NCI-H2196 treated with DMSO at 0.1 percent for 48 hours (cell line): ENCODE results near the gene FAM110C.
"Not testable (repeated sequence)": the region's sequence is repeated elsewhere in the genome, so short reads cannot be mapped to it uniquely, and the experiment has no call there.

ENCODE experiments used
- DNase-seq: peaks from one replicate; lab custom pipeline; 2025; ENCODE audit not compliant: unreplicated experiment; lab: John Stamatoyannopoulos, UW

The FAM110C gene

DNA sequence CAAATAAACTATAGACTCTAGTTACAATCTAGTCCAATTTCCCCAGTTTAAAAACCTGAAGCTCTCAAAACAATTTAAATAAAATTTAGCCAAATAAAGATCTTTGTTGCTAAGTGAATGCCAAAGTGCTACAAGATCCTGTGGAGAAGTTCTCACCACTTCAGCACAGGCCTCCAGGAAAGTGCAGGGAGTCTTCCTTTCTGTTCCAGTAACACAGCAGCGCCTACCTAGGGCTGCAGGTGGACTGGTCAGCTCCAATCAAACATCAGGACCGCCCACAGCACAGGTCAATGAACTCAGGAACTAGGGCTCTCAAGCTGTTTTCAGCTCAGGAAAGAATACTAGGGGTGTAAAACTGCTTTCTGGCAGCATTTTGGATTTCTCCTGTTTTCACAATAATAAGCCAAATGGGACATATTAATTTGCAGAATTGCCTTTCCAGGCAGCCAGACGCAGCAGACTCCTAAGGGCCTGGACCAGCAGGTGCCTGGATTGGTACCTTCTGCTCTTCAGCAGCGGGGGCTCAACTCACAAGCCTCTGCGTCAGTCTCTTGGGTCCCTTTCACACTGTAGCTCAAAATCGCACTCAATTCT, 1.5 kb downstream of the FAM110C start:
- no peak for DNase-seq

DNA sequence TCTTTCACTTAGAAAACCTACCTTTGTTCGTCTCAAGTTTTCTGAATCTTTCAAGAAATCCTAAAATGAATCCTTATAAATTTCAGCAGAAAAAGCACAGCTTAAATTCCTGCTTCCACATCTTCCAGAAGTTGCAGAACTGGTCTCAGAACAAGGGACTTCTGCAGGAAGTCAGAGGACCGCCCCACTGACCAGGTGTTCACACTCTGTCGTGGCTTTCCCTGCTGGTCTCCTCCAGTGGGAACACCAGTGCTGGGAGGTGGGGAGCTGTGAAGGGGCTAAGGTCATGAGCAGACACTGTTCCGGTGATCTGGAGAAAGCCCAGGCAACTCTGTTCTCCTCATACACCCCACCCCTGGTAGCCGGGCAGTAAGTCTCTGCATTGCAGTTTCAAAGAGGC, 3.5 kb downstream of the FAM110C start:
- no peak for DNase-seq

DNA sequence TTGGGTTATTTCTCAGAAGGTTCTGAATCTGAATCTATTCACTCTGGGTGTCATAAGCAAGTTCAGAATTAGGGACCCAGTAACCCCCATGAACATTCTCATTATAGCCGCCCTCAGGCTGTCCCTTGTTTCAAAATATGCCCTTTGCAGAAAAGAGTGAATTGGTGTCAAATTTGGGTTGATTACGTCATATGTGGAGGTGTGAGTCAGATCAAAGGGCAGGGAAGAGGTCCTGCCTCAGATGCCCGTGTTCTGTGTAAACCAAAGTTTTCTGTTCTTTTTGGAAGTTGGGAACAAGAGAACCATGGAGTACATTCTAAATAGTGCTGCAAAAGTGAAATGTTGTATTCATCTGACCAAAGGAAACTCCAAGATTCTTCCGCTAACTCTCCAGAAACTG, 5.8 kb downstream of the FAM110C start:
- DNase-seq = no peak

DNA sequence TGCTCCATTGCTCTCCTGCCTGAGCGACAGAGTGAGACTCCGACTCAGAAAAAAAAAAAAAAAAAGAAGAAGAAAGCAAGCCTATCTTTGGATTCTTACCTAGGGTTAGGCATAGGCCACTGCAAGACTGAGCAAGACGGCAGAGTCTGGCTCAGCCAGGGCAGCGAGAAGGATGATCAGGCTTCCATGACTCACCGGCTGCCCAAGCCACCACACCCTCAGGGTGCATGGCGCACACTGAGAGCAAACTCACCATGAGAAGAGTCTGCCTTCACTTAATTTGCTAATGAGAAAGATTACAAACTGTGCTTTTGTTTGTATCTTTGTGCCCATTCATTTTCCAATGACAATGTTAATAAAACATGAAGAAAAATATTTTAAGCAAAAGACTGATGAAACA, 8.2 kb downstream of the FAM110C start:
- DNase-seq = no peak

DNA sequence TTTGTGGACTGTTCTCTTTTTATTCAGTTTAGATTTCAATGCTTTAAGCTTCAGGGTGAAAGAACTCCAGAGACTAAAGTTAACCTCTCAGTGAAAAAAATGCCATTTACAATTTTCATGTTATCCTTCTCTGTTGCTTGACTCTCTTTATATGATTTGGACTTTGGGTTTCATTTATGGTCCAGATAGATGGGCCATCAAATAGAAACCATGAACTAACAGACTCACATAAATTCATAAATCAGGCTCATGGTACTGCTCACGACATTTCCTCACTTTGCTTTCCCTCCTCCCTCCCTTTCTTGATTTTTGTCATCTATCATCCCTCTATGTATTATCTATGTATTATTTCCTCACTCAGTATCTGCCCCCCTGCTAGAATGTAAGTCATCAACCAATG, 10.0 kb downstream of the FAM110C start:
- DNase-seq = no peak

- DNase-seq = no peak
These were observed 10.5 kb downstream of the FAM110C start for GRCh38 chr2:35852-36251.

DNA sequence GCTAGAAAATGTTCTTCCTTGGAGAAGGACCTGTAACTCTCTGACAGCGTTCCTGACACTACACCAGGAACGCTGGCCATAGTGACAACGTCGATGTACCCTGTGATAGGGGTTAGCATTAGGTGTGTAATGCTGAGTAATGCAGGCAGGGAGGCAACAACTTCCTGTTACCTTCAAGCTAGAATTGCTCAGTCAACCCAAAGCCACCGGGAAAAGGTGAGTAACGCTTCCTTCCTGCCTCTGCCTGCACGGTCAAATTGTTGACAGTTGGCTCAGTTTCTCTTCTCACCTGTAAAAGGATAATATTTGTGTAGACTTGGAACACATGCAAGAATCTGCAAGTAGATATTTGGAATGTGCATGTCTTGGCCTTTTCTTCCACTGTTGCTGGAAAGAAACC, 12.7 kb downstream of the FAM110C start:
- DNase-seq = no peak

DNA sequence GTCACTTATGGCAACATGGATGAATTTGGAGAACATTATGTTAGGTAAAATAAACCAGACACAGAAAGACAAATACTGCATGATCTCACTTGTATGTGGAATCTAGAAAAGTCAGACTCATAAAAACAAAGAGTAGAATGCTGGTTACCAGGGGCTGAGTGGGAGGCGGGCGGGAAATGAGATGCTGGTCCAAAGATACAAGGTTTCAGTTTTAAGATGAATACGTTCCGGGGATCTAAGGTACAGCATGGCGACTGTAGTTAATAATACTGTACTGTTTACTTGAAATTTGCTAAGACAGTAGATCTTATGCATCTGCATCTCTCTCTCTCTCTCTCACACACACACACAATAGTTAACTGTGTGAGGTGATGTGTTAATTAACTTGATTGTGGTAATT, 14.2 kb downstream of the FAM110C start:
- DNase-seq = no peak

- DNase-seq = no peak
These were observed 17.1 kb downstream of the FAM110C start for GRCh38 chr2:29253-29652.

- no peak for DNase-seq
These were observed 17.8 kb downstream of the FAM110C start for GRCh38 chr2:28406-28975.

GRCh38 chr2:26891-27290, 19.4 kb downstream of the FAM110C start:
- DNase-seq = no peak

DNA sequence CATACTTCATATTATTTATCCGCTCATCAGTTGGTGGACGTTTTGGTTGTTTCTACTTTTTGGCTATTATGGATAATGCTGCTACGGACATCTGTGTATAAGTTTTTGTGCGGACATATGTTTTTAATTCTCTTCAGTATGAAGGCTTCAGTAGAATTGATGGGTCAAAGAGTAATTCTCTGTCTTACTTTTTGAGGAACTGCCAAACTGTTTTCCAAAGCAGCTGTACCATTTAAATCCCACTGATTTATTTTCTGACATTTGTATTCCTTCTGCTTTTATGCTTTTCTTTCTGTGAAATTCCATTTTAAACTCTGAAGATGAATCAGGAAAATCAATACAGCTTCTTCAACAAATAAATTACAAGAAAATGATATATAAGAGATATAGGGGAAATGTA, 20.8 kb downstream of the FAM110C start:
- no peak for DNase-seq

DNA sequence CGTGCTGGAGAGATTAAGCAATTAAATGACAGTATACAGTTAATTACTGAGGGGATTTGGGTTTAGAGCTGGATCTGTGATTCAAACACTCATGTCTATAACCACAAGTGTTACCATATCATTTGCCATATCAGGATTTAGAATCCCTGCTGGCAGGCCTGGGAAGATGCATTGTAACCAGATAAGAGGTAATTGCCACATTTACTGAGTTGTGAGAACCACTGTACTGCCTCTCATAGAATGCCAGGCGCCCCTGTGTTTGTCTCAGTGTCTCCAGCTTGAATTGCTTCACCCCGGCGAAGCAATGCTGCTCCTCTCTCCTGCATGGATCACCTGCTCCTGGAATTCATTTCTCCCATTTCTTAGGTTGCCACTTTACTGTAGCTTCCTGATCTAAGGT, 21.7 kb downstream of the FAM110C start:
- not testable (repeated sequence) for DNase-seq

GRCh38 chr2:24107-24506, 22.2 kb downstream of the FAM110C start:
- no peak for DNase-seq

- DNase-seq = no peak
These were observed 23.0 kb downstream of the FAM110C start for GRCh38 chr2:23283-23682.

DNA sequence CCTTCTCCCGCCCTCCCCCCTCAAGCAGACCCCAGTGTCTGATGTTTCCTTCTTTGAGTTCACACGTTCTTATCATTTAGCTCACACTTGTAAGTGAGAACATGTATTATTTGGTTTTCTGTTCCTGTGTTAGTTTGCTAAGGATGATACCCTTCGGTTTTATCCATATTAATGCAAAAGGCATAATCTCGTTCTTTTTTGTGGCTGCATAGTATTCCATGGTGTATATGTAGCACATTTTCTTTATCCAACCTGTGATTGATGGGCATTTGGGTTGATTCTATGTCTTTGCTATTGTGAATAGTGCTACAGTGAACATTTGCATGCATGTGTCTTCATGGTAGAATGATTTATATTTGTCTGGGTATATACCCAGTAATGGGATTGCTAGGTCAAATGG, 24.1 kb downstream of the FAM110C start:
- not testable (repeated sequence) for DNase-seq

GRCh38 chr2:20259-20658, 26.0 kb downstream of the FAM110C start:
- not testable (repeated sequence) for DNase-seq

DNA sequence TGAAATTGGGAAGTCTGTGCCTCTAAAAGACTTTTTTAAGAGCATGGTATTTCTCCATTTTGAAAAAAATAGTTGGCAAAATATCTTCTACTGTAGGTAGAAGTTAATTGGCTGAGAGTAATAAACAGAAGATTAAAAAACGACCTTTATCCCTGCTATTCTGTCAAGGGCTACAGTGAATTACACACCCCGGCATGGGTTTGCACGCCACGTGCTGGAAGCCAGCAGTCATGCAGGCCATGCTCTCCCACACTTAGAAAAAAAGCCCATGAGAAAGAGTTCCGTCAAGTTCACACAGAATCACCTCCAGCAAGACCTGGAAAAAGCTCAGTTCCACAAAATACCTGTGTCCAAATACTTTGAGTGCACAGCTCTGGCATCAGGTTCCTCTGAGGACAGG, 26.8 kb downstream of the FAM110C start:
- DNase-seq = no peak

- no peak for DNase-seq
These were observed 27.7 kb downstream of the FAM110C start for GRCh38 chr2:18402-19271.

GRCh38 chr2:15916-16315, 30.4 kb downstream of the FAM110C start:
- DNase-seq = not testable (repeated sequence)

DNA sequence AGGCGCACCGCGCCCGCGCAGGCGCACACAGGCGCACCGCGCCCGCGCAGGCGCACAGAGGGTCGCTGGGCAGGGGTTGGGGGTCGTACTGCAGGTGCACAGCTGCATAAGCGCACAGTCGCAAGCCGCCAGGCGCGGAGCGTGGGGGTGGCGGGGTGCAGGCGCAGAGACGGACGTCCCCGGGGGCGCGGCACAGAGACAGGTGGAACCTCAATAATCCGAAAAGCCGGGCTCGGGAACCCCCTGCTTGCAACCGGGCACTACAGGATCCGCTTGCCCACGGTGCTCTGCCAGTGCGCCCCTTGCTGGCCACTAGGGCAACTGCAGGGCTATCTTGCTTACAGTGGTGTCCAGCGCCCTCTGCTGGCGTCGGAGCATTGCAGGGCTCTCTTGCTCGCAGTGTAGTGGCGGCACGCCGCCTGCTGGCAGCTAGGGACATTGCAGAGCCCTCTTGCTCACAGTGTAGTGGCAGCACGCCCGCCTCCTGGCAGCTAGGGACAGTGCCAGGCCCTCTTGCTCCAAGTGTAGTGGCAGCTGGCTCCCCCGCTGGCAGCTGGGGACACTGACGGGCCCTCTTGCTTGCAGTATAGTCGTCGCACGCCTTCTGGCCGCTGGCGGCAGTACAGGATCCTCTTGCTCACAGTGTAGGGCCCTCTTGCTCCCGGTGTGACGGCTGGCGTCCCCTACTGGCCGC, 34.9 kb downstream of the FAM110C start:
- no peak for DNase-seq
